ENCODE results near the gene OSCP1. TPM values are rescaled to one million over a fixed set of nuclear protein-coding genes. Genes with fewer than 3 reads are reported as not detected.
A peak's percentile ranks its signal among the peaks of the same experiment; 100 is the strongest.

The OSCP1 gene
- total RNA-seq, 2 donors from 2014 or later = 2.8 to 3.7 TPM

- Histone ChIP-seq H3K4me1 (peaks cover 4% of the 10 kb centered on the region), H3K9me3 (no peaks in the 10 kb centered on the region), H3K9ac (ENCODE audit: low read depth in 2 of 2, low read length in 2 of 2) (peak overlapping the region; percentile 57 to 73), H3K36me3 (no peaks in the 10 kb centered on the region), H3K4me3 (peak overlapping the region; percentile 96), H3K27ac (peak overlapping the region; percentile 97), H3K27me3 (no peaks in the 10 kb centered on the region)
- no peak for DNase-seq
- TF ChIP-seq CTCF (IDR thresholded peaks at IDR 0.05) = no peak
- intact Hi-C loops (cut with DNase I) = no loop called here
Measured at GRCh38 chr1:36387141-36387949, 62.9 kb downstream of the OSCP1 start.

- no peak for TF ChIP-seq CTCF (IDR thresholded peaks at IDR 0.05)
- H3K36me3 ChIP-seq = no peaks in the 10 kb centered on the region
- intact Hi-C loops (cut with DNase I) = no loop called here
- peak; percentile 95 for DNase-seq
- H3K4me1 ChIP-seq = peaks cover 4% of the 10 kb centered on the region
- H3K27ac ChIP-seq = peak overlapping the region; percentile 97
- peak overlapping the region; percentile 69 to 73 for H3K9ac ChIP-seq (ENCODE audit: low read depth in 2 of 2, low read length in 2 of 2)
- peak overlapping the region; percentile 96 for H3K4me3 ChIP-seq
- no peaks in the 10 kb centered on the region for H3K27me3 ChIP-seq
- no peaks in the 10 kb centered on the region for H3K9me3 ChIP-seq
Measured at GRCh38 chr1:36386265-36387140, 63.7 kb downstream of the OSCP1 start.

GRCh38 chr1:36385410-36386264 is 64.6 kb downstream of the OSCP1 start, which contains the start of gene STK40:
Gene STK40 (minus strand): TSS chr1:36385924. CDS start chr1:36361332, 24,592 bp downstream.
- intact Hi-C loops (cut with DNase I) = no loop called here

GRCh38 chr1:36384542-36385409 is 65.5 kb downstream of the OSCP1 start:
- peak overlapping the region; percentile 97 for H3K27ac ChIP-seq
- no peak for TF ChIP-seq CTCF (IDR thresholded peaks at IDR 0.05)
- DNase-seq = peak; percentile 91
- no peaks in the 10 kb centered on the region for H3K9me3 ChIP-seq
- H3K9ac ChIP-seq (ENCODE audit: low read depth in 2 of 2, low read length in 2 of 2) = peak overlapping the region; percentile 86 to 95
- intact Hi-C loops (cut with DNase I) = no loop called here
- H3K4me3 ChIP-seq = peak overlapping the region; percentile 96
- peaks cover 4% of the 10 kb centered on the region for H3K4me1 ChIP-seq
- no peaks in the 10 kb centered on the region for H3K27me3 ChIP-seq
- no peaks in the 10 kb centered on the region for H3K36me3 ChIP-seq

More at GRCh38 chr1:36385410-36386264, 64.6 kb downstream of the OSCP1 start, which contains the start of gene STK40:
- H3K27ac ChIP-seq = peak within 1 kb of the TSS; percentile 97
- no peaks in the 10 kb centered on the region for H3K36me3 ChIP-seq
- peak within 1 kb of the TSS; percentile 96 for H3K4me3 ChIP-seq
- H3K27me3 ChIP-seq = no peaks in the 10 kb centered on the region
- TF ChIP-seq CTCF (IDR thresholded peaks at IDR 0.05) = no peak
- H3K4me1 ChIP-seq = peaks cover 4% of the 10 kb centered on the region
- peak; percentile 99 for DNase-seq
- H3K9ac ChIP-seq (ENCODE audit: low read depth in 2 of 2, low read length in 2 of 2) = peak within 1 kb of the TSS; percentile 86 to 95
- no peaks in the 10 kb centered on the region for H3K9me3 ChIP-seq
